NCI-H82 treated with DMSO at 0.1 percent for 48 hours (cell line): ENCODE data around the gene NCR3LG1.
A peak's percentile ranks its signal among the peaks of the same experiment; 100 is the strongest.

Experiments used
- DNase-seq: peaks from one replicate; lab custom pipeline; 2025; ENCODE audit not compliant: unreplicated experiment; lab: John Stamatoyannopoulos, UW

NCR3LG1 gene, protein sequence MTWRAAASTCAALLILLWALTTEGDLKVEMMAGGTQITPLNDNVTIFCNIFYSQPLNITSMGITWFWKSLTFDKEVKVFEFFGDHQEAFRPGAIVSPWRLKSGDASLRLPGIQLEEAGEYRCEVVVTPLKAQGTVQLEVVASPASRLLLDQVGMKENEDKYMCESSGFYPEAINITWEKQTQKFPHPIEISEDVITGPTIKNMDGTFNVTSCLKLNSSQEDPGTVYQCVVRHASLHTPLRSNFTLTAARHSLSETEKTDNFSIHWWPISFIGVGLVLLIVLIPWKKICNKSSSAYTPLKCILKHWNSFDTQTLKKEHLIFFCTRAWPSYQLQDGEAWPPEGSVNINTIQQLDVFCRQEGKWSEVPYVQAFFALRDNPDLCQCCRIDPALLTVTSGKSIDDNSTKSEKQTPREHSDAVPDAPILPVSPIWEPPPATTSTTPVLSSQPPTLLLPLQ

DNA sequence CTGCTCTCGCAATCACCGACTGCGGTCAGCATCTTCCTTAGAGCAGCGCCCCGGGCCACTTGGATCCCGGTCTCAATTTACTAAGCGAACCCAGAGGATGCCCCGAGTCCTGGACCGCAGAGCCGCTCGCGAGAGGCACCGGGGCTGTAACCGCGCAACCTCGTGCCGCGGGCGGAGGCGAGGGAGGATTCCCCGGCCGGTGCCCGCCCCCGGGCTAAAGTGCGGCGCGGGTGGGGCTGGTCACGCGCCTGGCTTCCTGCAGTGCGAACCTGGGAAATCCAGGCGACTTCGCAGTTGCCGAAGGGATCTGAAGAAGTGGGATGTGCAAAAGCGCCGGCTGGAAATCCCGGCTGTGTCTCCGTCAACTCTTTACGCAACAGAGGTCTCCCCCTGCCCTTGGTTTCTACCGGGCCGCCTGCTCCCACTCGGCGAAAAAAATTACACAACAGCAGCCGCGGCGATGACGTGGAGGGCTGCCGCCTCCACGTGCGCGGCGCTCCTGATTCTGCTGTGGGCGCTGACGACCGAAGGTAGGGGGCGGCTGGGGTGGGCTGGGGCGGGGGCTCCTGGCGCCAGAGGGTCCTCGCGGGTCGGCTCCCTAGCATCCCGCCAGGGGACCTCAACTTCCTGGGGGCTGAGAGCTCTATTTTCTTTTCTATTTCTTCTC is at the start of gene NCR3LG1:
NCR3LG1 (plus strand) TSS at position 291 of the 667 bp plus-strand sequence; CDS start at position 461, 170 bp downstream.
- DNase-seq: no peak

DNA sequence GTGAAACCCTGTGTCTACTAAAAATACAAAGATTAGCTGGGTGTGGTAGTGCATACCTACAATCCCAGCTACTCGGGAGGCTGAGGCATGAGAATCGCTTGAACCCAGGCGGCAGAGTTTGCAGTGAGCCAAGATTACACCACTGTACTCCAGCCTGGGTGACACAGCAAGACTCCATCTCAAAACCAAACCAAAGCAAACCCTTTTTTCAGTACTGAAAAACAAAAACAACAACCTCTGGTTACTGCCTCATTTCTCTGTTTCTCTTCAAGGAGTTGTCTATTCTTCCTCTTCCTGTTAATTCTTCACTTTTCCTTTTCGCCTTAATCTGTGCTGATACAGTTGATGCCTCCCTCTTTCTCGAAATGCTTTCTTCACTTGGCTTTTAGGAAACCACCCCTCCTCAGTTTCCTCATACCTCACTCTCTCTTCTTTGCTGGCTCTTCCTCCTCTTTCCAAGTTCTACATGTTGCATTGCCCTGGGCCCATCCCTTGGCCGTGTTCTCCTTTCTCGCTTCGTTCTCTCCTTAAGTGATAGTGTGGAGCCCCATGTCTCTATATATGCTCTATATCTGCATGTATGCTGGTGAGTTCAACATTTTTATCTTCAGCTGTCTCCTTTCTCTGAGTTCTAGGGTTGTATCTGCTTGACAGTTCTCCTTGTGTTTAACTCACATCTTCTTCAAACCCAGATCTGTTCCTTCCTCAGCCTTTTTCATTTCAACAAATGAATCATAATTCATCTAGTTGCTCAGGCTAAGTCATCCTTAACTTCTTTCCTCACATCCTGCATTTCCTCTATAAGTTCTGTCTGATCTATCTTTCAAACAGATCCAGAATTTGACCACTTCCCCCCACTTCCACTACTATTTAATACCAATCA is 38.0 kb upstream of the NCR3LG1 start:
- DNase-seq: no peak

DNA sequence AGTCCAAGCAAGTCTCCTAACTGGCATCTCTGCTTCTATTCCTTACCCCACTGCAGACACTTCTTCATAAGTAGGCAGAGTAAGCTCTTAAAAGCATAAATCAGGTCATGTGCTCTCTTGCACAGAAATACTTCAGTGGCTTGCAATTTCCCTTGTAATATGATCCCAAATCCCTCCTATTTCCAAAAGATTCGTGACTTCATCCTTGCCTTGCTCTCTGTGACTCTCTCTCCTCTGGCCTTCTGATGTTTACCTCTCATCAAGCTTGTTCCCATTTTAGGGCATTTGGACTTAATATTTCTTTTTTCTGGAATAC is 37.4 kb upstream of the NCR3LG1 start:
- DNase-seq: no peak

DNA sequence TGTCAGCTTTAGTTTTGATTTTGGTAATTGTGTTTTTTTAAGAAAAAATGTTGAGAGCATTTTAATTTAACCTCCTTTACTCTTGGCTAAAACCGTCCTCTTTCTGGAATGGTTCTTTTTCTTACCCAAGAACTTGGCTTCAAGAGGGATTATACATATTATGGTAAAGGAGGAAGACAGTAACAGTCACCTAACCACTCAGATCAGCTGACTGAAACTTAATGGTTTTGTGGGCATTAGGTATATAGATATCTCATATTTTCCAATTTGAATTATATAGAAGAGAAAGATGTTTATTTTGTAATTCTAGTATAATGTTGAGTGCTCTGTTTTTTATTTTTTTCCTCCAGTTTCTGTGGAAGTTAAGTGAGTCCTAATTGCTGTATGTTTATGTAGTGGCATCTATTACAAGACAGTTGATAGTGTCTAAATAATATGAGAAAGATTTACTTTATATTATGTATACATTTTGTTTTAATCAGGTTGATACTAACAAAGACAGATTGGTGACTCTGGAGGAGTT is 36.6 kb upstream of the NCR3LG1 start:
- no peak for DNase-seq

DNA sequence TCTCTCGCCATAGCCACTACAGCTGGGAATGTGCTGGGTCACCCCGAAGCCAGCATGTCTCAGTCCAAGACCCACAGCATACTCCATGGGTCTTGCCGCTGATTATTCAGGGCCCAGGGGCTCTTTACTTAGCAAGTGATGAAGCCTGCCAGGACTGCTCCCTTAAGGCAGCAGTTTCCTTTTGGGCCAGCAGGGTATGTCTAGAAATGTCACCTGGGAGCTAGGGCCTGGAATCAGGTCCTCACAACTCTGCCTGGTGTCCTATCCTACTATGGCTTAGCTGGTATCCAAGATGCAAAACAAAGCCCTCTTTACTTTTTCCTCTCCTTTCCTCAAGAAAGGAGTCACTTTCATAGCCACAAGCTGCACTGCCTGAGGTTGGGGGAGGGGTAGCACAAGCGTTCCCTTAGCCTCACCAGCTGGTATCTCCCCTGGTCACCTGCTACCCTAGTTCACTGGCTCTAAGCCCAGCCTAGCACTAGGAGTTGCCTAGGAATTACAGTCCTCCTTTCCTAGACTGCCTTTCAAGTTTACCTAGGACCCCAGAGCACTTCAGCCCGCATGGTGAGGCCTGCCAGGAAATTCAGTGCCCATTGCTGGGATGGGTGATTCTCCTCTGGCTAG is 22.6 kb upstream of the NCR3LG1 start:
- DNase-seq: no peak

DNA sequence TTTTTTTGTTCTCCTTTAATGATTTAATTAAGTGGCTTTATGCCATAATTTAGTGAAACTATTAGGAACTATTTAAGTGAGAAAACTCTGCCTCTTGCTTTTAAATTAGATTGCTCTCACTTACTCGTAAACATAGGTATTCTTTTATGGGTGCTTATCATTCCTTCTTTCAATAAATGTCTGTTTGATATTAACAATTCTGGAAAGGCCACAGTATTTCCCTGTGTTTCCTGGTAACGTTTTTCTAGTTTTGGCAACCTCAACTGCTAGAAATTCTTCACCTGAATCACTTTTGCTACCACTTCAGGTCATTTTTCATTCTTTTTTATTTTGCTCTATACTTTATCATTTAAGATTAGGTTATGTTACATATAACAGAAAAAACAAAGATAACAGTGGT is 19.9 kb upstream of the NCR3LG1 start:
- no peak for DNase-seq

DNA sequence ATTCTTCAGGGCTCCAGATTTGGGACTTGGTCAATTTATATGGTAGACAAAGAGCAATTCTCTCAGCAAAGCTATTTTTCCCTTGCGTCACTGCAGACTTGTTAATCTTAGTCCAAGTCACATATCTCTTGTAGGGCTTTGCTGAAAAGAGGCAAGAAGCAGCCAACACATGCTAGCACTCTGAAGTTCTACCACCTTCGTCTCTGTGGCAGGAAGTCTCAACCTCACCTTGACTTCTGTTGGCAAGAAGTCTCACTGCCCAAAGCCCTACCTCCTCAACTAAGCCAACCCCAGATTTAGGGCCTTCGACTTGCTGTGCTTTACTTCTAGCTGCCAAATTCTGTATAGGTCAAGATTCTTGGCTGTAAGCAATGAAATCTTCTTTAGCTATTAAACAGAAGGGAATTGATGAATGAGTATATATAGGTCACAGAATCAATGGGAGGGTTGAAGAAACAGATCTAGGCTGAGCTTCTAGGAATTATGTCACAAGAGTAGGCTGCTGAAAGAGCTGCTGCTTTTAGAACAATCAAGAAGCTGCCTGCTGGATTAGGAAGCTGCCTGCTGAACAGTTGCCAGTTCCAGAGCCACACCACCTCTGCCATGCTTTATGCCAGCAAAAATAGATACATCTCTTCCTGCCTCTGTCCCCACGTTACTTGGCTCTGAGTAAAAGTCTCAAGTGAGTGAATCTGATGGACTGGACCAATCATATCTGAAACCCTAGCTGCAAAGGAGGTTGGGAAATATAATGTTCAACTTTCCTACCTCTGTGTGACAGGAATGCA is 17.6 kb upstream of the NCR3LG1 start:
- no peak for DNase-seq

DNA sequence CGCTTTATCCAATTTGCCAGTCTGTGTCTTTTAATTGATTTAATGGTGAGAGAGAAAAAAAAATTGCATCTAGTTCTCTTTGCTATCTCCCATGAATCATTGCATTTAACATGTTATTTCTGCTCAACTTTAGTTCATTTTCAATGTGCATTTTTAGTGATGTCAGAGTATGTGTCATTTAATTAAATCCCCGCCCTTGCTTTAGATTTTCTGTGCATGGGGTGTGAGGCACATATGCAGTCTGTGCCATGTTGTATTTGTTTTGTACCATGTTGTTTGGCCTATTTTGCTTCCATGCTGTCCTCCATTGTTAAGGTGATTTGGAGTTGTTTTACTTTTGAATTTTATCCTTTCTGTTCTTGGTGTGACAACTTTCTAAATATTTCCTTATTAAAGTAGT is 8.3 kb upstream of the NCR3LG1 start:
- no peak for DNase-seq

DNA sequence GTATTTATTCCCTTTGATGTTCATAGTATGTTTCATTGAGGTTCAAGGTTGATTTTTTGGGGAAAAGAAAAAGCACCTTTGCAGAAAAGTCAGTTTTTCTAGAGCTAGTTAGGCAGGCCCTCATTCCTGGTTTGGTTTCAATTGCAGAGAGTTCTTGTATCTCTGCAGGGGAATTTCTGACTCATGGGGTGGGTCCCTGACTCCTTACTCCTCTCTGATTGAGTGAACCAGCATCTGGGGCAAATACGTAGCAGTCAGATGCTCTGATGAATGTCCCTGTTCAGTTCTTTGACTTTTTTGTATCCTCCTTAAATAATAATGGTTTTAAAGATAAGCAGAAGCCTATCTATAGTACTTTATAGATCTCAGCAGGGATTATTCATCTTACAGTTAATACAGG is 7.7 kb upstream of the NCR3LG1 start:
- no peak for DNase-seq

DNA sequence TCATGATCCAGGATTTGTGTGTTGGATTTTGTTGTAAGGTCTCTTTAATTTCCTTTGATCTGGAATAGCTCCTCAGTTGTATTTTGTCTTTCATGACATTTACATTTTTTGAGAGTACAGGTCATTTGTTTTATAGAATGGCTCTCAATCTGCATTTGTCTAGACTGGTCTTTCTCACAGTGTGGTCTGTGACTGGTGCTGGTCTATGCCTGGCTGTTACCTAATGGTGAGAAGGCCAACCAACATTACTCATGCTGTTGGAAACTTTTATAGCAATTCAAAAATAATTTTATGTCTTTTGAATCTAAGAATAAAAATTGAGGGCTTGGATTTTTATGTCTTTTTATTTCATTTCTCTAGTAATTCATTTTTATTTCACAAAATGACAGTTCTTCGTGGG is 3.9 kb upstream of the NCR3LG1 start:
- no peak for DNase-seq

DNA sequence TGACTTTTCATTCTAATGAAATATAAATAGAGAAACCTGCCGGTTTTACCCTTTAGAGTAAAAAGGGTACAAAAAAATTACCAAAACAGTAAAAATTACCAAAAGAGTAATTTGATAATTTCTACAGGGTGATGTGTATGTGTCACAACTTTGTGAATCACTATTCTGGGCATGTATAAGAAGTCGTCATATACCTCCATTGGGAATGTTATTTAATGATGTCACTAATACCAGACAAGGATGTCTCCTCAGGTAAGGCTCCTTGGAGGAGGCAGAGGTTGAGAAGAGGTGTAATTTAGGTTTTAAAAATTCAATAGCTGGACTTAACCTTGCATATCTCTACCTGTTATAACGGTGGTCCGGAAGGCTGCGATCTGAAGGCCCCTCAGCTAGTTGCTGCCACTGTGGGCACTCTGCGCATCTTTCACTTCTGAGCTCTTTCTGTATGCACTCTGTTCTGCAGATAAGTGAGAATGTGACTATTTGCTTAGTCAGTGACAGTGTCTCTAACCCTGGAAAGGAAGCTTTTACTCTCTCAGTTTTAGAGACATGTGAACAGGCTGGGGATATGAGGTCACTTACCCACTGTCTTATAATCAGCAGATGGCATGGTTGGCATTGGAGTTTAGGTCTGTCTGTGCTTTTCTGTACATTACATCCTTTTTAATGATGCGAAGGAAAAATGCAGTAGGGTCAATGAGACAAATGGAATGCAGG is 987 bp upstream of the NCR3LG1 start:
- no peak for DNase-seq

DNA sequence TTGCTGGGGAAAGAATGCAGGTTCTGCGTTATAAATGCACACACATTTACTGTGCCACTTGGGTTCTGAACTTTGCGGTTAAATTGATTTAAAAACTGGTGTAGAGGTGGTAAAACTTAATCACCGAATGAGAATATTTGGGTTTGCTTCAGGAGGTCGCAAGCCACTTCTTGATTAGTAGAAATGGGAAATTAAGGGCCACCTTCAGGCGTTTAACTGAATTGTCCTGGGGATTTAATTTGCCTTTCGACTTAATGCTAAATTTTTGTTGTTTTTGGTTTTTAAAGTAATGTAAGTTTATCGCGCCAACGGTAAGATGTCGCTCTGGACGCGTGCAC is 459 bp upstream of the NCR3LG1 start:
- DNase-seq: no peak

DNA sequence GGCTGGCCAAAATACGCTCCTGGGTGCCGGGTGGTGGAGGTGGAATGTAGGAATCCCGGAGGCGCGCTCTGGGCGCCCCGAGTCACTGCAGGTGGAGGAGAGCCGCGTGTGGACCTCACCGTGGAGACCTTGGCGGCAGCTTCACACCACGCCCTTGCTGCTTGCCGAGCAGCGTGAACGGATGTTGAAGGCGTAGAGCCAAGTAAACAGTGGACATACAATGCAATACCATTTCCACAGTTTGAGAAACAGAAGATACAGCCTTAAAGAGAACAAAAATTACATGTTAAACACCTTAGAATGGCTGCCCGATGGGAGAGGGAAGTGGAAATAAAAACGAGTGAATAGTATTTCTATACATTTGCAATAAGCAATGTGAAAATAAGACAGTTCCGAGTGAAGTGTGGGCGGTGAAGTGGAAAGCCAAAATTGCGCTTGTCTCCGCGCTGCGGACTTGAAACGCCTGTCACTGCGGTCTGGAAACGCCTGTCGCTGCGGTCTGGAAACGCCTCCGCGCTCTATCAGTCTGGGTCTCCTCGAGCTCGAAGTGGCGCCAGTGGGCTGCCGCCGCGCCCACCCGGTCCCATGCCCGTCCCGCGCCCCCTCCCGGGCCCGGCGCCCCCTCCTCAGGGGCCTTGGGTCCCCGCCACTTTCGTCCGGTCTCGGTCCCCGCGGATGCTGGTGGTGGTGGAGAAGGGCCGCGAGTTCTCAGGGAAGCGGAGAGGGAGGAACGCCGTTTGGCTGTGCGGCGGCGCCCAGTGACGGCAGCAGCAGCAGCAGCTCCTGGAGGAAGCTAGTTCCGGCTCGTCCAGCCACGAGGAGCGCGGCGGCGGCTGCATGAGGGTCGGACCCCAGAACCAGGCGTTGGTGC is 1.6 kb downstream of the NCR3LG1 start:
- DNase-seq: peak; percentile 38

DNA sequence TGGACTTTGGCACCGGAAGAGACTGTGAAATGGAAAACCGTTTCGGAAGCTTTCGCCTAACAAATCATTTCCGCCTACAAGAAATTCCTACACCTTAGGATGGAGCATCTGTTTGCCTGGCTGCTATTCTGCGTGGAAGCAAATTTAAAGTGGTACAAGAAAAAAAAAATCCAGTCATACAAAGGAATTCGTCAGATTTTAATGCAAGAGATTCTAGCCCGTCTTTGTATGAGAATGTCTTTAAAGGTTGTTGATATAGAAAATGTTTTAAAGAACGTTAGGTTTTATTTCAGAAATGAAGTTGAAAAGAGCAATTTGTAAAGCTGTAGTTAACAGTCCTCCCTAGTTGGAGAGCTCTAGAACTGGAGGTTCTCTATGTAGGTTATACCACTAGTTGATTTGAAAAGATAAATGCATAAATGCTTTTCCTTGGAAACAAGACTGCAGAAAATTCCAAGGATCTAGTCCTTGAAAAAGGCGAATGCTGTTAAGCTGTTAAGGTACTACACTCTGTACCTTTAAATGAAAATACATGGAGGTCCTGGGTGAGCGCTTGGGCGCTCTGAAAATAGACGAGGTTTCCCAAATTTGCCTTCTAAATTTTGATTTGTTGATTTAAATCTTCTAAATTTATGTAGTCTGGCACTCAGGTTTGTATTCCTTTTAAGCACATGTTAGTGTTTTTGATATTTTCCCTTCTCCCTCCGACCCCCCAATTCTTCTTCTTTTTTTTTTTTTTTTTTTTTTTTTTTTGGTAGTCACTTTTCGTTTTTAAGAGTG is 2.4 kb downstream of the NCR3LG1 start:
- DNase-seq: no peak

DNA sequence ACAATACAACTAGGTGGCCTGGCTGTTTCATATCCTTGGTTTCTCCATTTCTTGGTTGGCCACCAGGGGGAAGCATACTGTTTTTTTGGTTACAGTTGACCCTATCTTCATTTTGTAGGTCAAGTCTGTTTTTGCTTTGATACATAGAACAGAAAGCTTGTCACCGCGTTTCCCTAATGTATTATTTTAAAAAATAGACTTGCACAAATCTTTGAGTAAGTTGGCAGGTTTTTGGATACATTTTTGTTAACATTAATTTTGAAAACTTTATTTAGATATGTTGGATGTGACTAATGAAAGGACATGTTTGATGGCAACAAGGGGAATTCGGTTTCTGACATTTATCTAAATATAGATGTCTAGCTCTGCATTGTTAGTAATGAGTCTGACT is 3.0 kb downstream of the NCR3LG1 start:
- DNase-seq: peak; percentile 37

DNA sequence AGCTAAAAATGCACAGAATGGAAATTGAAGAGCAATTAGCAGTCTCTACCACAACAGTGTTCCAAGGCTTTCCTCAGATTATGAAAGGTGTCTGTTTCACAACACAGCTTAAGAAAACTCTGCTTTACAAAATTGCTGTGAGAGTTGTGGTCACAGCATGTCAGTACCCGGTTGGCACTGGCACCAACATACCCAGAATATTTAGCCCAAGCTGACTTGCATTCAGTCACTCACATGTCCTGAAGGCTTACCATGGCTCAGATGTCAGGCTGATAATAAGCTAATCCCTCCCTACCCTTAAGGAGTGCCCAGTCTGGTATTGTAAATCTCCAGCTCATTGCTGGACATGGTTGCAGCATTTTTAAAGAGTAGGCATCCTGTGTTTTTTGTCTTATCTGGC is 14.9 kb downstream of the NCR3LG1 start:
- DNase-seq: no peak

DNA sequence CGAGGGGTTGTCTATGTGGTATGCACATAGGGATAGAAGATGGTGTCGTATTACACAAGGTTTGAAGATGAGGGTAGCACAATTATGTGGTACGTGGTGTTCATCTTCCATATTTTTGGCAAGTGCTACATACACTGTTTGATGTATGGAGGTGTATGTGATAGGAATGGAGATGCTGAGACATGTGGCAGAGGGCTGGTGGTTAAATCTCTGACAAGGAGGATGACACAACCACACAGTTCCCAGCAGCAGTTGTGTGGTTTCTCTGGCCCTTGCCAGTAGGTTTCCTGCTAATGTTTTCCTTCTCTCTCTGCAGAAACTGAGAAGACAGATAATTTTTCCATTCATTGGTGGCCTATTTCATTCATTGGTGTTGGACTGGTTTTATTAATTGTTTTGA is 17.0 kb downstream of the NCR3LG1 start:
- no peak for DNase-seq

DNA sequence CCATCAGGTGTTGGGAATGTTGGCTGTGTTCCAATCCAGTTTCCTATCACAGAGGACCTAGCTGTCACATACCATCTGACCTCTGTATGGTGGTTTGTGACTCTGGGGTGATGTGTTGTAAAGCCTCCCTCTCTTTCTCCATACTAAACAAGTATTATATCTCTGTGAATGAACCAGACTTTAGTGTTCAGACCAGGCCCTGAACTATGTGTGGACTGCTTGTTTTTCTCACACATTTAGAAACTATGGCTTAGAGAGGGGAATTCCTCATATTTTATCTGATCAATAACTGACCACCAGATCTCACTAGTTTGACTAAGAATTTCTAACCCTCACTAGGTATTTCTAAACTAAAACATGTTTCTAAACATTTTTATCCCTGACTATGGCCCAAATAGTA is 17.5 kb downstream of the NCR3LG1 start:
- no peak for DNase-seq
